HFFc6 (cell line): ENCODE data around the gene PCDH9. TPM values are rescaled to one million over a fixed set of nuclear protein-coding genes. Genes with fewer than 3 reads are reported as not detected.

ENCODE experiments used
- DNase-seq: peaks from one replicate; pipeline ENCODE4 v3.0.0-alpha.2; 2018
- H3K27ac Mint-ChIP-seq: 2 replicates; pipeline ENCODE4 v1.8.0; 2020; ENCODE audit warnings: mild to moderate bottlenecking, mixed read lengths
- H3K27me3 Mint-ChIP-seq: 2 replicates; pipeline ENCODE4 v1.8.0; 2021; ENCODE audit warnings: mild to moderate bottlenecking, moderate library complexity, mixed read lengths; ENCODE audit not compliant: insufficient read depth
- H3K36me3 Mint-ChIP-seq: 2 replicates; pipeline ENCODE4 v1.8.0; 2021; ENCODE audit warnings: low read depth, mixed read lengths
- H3K4me1 Mint-ChIP-seq: 2 replicates; pipeline ENCODE4 v1.8.0; 2020; ENCODE audit warnings: low read depth, mixed read lengths
- H3K4me3 Mint-ChIP-seq: 2 replicates; pipeline ENCODE4 v1.8.0; 2020; ENCODE audit warnings: mild to moderate bottlenecking, moderate library complexity, mixed read lengths
- H3K9me3 Mint-ChIP-seq: 2 replicates; pipeline ENCODE4 v1.8.0; 2020; ENCODE audit warnings: mild to moderate bottlenecking, mixed read lengths
- CTCF ChIP-seq: fragments of 200-600 bp; sonication (generic); IDR thresholded peaks from 2 replicates; pipeline ENCODE4 v1.5.0; 2021; ENCODE audit warnings: antibody characterized with exemption, mild to moderate bottlenecking
- total RNA-seq, 6 experiments: library from RNA; stranded (reverse); fragmentation: NEBNext Ultra II Directional; extraction: Animal tissue kit (Norgen Biotek cat#: 25700); gene quantifications; 2 replicates in 1 of 6; 3 replicates in 5 of 6; pipeline ENCODE4 v1.2.3, GENCODE V29; 2021

Gene PCDH9
- total RNA-seq, 6 experiments from 2014 or later: 2.0 to 6.7 (median 2.6) TPM

DNA sequence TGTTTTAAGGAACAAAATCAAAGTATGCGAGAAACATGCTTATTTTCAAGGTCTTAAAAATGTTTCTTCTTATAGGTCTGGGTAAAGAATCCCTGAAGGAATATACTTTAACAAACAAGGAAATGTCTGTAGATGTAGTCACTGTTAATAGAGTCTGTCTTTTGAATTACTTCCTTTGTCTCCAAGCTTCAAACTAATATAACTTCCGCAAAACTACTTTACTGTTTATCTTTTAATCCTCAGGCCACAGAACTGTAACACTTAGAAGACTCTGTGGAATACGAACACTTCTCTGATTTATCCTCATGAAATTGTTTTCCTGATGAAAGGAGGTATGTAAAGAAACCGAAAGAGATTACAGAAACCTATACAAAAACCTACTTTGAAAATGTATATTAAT is 316.0 kb downstream of the PCDH9 start:
- H3K36me3 Mint-ChIP-seq: no peaks in the 10 kb centered on the region
- TF ChIP-seq CTCF: no peak
- H3K4me1 Mint-ChIP-seq: no peaks in the 10 kb centered on the region
- no peaks in the 10 kb centered on the region; the same call in 1 of the 2 replicates for H3K9me3 Mint-ChIP-seq
- H3K4me3 Mint-ChIP-seq: no peak overlapping the region
- H3K27me3 Mint-ChIP-seq: no peaks in the 10 kb centered on the region; the same call in none of the 2 replicates
- no peak overlapping the region for H3K27ac Mint-ChIP-seq
- no peak for DNase-seq

DNA sequence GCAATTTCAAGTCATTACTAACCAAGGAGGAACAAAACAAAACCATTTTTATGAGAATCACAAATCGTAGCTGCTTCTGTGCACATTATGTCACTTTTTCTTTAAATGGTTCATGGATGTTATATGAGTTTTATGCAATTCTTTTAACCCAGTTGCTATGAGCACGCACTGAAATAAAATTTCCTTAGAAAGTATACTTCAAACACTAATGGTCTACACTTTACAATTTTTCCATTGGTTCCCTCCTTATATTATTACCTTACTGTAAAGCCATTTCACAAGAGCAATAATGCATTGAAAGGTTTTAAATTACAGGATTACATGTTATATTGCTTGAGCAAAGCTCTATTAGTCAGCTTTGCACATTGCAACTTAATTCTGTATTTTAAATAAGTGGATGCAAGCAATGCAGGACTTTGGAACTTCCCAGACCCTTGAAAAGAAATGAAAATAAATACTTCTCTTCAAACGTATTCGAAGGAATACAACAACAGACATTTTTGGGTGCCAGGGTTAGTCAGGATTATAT is 318.7 kb downstream of the PCDH9 start:
- no peaks in the 10 kb centered on the region for H3K36me3 Mint-ChIP-seq
- H3K4me3 Mint-ChIP-seq: no peak overlapping the region
- no peaks in the 10 kb centered on the region for H3K4me1 Mint-ChIP-seq
- no peaks in the 10 kb centered on the region for H3K27me3 Mint-ChIP-seq
- H3K9me3 Mint-ChIP-seq: no peaks in the 10 kb centered on the region
- TF ChIP-seq CTCF: no peak
- no peak overlapping the region for H3K27ac Mint-ChIP-seq
- no peak for DNase-seq

GRCh38 chr13:66899955-66900354 is 330.2 kb downstream of the PCDH9 start:
- TF ChIP-seq CTCF: no peak
- DNase-seq: no peak
- Mint-ChIP-seq H3K9me3 (no peaks in the 10 kb centered on the region), H3K4me1 (no peaks in the 10 kb centered on the region), H3K27me3 (no peaks in the 10 kb centered on the region; the same call in 1 of the 2 replicates), H3K36me3 (no peaks in the 10 kb centered on the region), H3K4me3 (no peak overlapping the region), H3K27ac (no peak overlapping the region)

GRCh38 chr13:66896933-66897332 is 333.2 kb downstream of the PCDH9 start:
- H3K9me3 Mint-ChIP-seq: no peaks in the 10 kb centered on the region
- H3K4me3 Mint-ChIP-seq: no peak overlapping the region
- no peak for DNase-seq
- H3K27me3 Mint-ChIP-seq: no peaks in the 10 kb centered on the region; the same call in 1 of the 2 replicates
- H3K36me3 Mint-ChIP-seq: no peaks in the 10 kb centered on the region
- H3K27ac Mint-ChIP-seq: no peak overlapping the region
- no peak for TF ChIP-seq CTCF
- H3K4me1 Mint-ChIP-seq: no peaks in the 10 kb centered on the region

- Mint-ChIP-seq H3K27ac (no peak overlapping the region), H3K4me1 (no peaks in the 10 kb centered on the region), H3K4me3 (no peak overlapping the region), H3K27me3 (no peaks in the 10 kb centered on the region; the same call in 1 of the 2 replicates), H3K36me3 (no peaks in the 10 kb centered on the region), H3K9me3 (no peaks in the 10 kb centered on the region)
- no peak for DNase-seq
- no peak for TF ChIP-seq CTCF
Observed at GRCh38 chr13:66895780-66896179, 334.4 kb downstream of the PCDH9 start.

GRCh38 chr13:66895320-66895719 is 334.8 kb downstream of the PCDH9 start:
- no peak overlapping the region for H3K4me3 Mint-ChIP-seq
- no peaks in the 10 kb centered on the region for H3K36me3 Mint-ChIP-seq
- H3K4me1 Mint-ChIP-seq: no peaks in the 10 kb centered on the region
- no peaks in the 10 kb centered on the region; the same call in 1 of the 2 replicates for H3K27me3 Mint-ChIP-seq
- no peak overlapping the region for H3K27ac Mint-ChIP-seq
- no peaks in the 10 kb centered on the region for H3K9me3 Mint-ChIP-seq
- DNase-seq: no peak
- no peak for TF ChIP-seq CTCF
